Esophagus squamous epithelium (tissue), 4 donors: ENCODE measurements around the gene MED26.

Experiments
- POLR2A ChIP-seq, 4 donors: fragments of 450-650 bp; IDR thresholded peaks; one replicate each; pipeline ENCODE4 v1.6.1; 2017; ENCODE audit warnings: antibody characterized with exemption in 4 of 4, mild to moderate bottlenecking in 4 of 4, moderate library complexity in 3 of 4
- TF ChIP-seq, protein P1 (sequence below), 6 experiments: fragments of 450-650 bp in 4 of 6; fragments of 200-600 bp in 2 of 6; sonication (generic) in 2 of 6; IDR thresholded peaks; one replicate each; pipeline ENCODE4 v1.5.1; 2016 to 2019; ENCODE audit warnings: antibody characterized with exemption in 6 of 6, mild to moderate bottlenecking in 4 of 6, moderate library complexity in 4 of 6

GRCh38 chr19:16537111-16537510 lies 90.9 kb downstream of the MED26 start:
- TF ChIP-seq, protein P1, sequence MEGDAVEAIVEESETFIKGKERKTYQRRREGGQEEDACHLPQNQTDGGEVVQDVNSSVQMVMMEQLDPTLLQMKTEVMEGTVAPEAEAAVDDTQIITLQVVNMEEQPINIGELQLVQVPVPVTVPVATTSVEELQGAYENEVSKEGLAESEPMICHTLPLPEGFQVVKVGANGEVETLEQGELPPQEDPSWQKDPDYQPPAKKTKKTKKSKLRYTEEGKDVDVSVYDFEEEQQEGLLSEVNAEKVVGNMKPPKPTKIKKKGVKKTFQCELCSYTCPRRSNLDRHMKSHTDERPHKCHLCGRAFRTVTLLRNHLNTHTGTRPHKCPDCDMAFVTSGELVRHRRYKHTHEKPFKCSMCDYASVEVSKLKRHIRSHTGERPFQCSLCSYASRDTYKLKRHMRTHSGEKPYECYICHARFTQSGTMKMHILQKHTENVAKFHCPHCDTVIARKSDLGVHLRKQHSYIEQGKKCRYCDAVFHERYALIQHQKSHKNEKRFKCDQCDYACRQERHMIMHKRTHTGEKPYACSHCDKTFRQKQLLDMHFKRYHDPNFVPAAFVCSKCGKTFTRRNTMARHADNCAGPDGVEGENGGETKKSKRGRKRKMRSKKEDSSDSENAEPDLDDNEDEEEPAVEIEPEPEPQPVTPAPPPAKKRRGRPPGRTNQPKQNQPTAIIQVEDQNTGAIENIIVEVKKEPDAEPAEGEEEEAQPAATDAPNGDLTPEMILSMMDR (IDR thresholded peaks at IDR 0.05): no peak
- TF ChIP-seq POLR2A (IDR thresholded peaks at IDR 0.05): no peak
